HG03520 (cell line): Measurements from ENCODE around the gene SOBP.

ENCODE experiments used
- ATAC-seq: cut with Tn5 transposase; IDR thresholded peaks from one replicate; pipeline ENCODE4 v1.9.1; 2021; ENCODE audit warnings: mild to moderate bottlenecking, moderate library complexity; ENCODE audit not compliant: unreplicated experiment

The SOBP gene

GRCh38 chr6:107653861-107654394 lies 164.0 kb downstream of the SOBP start:
- ATAC-seq = no peak

DNA sequence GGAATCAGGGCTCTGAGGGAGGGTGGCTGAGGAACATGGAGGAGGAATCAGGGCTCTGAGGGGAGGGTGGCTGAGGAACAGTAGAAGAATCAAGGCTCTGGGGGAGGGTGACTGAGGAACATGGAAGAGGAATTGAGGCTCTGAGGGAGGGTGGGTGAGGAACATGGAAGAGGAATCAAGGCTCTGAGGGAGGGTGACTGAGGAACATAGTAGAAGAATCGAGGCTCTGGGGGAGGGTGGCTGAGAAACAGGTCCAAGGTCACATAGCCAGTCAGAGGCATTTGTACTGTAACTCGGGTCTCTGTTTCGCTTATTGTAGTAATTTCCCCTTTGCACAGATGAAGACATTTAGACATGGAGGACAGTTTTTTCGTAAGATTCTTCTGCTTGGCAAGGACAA lies 164.8 kb downstream of the SOBP start:
- ATAC-seq = no peak

- ATAC-seq = no peak
These were observed 165.3 kb downstream of the SOBP start for GRCh38 chr6:107655245-107655644.

DNA sequence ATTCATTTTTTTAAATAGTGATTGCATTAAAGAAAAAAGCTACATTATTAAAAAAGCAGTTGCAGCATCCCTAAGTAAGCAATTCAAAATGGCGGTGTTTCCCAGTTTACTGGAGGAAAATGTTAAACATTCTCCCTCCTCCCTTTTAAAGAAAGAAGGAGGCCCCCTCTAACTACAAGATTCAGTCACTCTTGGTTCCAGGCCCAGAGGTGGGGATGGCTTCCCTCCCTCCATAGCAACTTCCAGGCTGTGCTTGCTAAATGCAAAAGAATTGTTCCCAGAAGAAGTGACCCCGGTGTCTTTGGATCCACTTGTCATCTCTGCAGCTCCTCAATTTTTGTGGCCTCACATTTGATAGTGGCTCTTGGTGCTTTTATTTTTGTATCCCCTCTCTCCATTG lies 165.9 kb downstream of the SOBP start:
- ATAC-seq = no peak

DNA sequence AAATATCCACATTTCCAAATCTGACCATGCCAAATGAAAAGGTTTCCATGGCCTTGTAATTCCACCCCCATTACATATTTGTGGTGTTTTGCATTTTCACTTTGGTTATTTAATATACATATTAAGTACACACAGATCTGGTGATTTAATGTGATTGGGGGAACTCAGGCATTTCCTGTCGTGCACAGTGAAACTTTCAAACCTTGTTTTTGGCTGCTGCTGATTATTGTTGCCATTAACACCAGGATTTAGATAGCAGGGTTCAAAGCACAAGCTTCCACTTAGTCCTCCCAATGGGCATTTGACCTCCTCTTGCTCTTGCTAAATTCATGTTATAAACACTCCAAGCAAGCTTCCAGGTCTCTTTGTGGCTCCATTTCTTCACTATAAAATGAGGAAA lies 166.5 kb downstream of the SOBP start:
- ATAC-seq = no peak

DNA sequence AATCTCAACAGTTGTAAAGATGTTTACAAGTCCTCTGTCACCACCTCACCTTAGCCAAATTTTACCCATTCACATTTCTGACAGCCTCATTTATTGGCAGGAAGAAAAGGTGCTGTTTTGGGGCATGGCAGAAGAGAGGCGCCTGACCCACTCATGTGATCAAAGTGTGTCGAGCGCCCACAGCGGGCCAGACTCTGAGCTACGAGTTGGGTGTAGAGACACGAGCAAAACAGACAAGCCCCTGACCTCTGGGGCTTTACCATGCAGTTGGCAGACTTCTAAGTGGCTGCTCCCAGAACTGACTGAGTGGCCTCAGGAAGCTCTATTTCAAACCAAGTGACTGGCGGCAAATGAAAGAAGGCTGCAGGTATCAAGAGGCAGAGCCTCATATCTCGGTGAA lies 167.0 kb downstream of the SOBP start:
- ATAC-seq = no peak

DNA sequence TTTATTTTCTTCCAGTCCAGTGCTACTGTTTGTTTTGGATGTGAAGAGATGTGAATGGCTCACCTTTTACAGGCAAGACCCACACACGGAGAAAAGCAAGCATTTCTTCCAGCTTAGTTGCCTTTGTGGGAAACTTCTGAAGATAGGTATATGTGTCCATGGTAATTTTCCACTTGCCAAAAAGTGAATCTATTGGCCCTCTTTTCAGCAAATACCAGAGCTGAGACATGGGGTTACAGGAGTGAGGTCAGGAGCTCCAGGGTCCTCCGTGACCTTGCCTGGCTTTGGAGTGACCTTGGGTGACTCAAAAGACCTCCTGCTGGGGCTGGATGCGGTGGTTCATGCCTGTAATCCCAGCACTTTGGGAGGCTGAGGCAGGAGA lies 167.4 kb downstream of the SOBP start:
- no peak for ATAC-seq

DNA sequence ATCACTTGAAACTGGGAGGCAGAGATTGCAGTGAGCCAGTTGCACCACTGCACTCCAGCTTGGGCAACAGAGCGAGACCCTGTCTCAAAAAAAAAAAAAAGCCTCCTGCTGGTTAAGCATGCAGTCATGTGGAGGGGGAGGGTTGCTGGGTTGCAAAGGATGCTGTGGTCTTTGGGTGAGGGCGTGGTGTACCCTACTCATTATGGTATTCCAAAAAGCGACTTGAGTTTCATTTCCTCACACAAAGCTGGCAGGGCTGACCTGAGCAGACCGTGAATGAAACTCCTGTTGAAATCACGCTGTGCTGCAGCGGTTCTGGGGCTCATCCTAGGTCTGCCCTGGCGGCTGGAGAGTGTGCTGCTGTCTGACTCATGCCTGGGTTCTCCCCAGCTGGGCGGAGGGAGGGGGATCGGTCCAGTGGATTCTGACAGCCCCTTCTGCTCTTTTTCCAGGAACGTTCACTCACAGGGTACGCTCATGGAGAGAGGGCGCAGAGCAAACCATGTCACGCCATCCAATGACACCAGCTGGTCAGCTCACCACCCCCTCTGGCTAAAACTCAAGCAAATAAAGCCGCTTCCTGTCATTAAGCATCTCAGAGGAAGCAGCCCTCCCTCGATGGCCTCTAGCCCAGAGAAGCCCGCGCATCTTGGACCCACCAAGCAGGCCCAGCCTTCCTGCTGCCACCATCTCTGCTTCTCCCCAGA lies 168.0 kb downstream of the SOBP start:
- ATAC-seq = peak; percentile 90

DNA sequence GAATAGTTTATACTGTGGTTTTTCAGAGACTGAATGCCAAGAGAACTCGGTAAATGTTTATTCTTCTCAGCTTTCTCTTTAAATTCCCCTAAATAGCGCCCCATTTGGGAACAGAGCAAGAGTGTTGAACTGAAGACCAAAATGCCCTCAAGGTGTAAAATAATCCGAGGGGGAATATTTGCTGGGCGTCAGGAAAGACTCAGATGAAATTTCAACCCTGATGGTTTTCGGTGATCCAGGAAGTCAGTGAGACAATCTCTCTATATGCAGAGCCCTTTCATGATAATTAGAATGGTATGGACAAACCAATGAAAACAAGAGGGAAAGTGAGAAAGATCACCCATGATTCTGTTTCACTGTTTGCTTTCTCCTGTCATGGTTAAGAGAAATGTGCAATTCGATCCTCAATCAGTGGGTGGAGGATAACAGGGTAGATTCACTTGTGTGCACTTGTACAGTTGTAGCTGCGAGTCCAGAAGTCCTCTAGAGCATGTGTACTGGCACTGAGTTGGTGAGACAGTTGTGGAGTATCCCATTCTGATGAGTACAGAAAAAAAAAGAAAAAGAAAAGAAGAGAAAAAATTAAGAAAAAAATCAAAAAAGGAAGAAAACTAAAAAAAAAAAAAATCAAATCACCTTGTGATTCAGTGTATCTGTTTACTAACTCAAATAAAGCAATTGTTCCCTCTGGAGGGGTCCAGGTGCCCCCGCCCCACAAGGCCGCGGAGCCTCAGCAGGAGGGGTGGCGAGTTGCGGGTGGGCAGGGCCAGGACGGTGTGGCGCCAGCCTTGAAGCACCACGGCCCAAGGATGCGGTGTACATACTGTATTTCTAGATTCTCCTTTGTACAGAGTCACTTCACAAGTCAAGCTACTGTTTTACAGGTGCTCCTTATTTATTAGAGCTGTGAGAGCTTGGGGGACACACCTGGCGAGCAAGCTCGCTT lies 169.3 kb downstream of the SOBP start:
- no peak for ATAC-seq

- no peak for ATAC-seq
These were observed 170.9 kb downstream of the SOBP start for GRCh38 chr6:107660839-107661238.

GRCh38 chr6:107661291-107661690 lies 171.4 kb downstream of the SOBP start:
- no peak for ATAC-seq

GRCh38 chr6:107662333-107662732 lies 172.4 kb downstream of the SOBP start:
- ATAC-seq = no peak

DNA sequence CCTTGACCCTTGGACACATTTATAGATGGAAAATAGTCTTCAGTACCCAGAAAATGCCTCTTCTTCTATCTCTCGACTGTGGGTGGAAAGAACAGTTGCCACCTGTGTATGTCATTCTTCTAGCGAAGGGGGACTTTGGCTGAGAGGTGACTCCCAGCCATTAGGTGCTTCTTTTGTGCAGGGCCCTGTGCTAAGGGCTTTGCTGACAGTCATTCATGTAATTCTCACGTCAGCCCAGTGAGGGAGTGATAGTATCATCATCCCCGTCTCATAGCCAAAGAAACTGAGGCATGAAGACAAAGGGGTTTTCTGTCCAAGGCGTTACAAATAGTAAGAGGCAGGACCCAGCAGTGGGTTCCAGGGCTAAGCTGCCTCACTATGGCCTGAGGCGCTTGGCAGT lies 173.4 kb downstream of the SOBP start:
- no peak for ATAC-seq

- ATAC-seq = no peak
These were observed 175.5 kb downstream of the SOBP start for GRCh38 chr6:107665382-107665781.

GRCh38 chr6:107666084-107666980 lies 176.4 kb downstream of the SOBP start:
- no peak for ATAC-seq

- ATAC-seq = no peak
These were observed 177.2 kb downstream of the SOBP start for GRCh38 chr6:107666981-107667601.

DNA sequence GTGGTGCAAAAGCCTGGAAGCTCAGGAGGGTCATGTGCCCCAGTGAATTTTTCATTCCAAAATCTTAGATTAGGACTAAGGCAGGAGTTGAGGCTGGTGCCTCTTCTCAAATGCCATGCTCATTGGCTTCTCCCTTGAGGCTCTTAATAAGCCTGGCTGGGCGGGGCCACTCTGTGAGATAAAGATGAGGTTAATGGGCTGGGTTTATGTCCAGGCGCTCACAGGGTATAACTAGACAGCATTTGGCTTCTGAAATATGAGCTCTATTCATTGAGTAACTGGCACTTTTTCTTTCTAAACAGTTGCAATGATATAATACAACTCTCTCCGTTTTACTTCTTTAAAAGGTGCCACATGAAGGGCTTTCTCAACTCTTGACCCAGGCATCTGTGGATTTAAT lies 177.9 kb downstream of the SOBP start:
- no peak for ATAC-seq

DNA sequence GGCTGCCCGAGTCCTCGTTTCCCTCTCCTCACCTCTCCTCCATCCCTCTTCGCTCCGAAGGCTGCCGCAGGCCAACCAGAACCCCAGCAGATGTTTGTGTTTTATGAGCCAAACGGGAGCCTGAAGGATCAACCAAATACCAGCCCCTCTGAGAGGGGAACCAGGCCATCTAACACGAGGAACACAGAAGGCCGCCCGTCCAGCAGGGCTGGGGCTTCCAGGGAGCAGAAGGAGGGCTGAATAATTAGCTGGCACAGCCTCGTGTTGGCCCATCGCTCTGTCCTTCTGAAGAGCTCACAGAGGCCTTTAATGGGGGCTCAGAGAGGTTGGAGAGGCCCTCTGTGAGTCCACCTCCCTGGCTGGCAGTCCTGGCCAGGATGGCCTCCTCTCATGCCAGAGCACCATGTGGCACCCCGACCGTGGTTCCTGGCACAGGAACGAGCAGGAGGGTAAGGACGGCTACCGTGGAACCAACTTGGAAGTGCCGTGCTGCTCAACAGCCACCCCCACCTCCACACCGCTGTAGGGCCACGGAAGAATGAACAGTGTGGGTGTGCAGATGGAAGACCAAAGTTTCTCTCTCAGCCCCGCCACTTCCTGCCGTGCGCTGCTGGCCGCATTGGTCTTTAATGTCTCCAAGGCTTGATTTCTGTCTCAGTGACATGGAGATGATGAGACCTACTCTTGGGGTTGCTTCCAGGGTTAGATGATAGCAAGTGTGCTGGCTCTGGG lies 179.0 kb downstream of the SOBP start:
- ATAC-seq = peak; percentile 80

GRCh38 chr6:107670792-107671199 lies 180.9 kb downstream of the SOBP start:
- no peak for ATAC-seq

DNA sequence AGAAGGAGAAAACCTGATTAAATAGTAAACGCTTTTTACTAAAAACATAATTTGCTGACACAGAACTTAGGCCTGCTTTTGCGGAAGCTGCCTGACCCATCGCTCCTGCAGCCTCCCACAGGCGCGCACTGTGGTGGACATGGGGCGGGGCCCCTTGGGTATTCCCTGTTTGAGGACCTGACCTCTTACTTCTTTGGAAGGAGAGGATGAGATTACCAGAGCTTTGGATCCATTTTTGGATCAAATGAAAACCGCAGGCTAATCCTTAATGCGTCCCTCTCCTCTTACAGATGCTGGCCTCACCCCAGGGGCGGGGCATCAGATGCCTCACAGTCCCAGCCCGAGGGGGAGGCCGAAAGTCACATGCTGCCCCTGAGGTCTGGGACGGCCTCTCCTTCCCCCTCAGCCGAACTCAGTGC lies 183.2 kb downstream of the SOBP start:
- no peak for ATAC-seq
